Natural killer cell (primary cell): ENCODE measurements around the gene CCDC150. TPM values are rescaled to one million over a fixed set of nuclear protein-coding genes. Genes with fewer than 3 reads are reported as not detected.

Source experiments
- ATAC-seq, 3 donors: fragments of 150-1000 bp in 2 of 3; fragments of 200-7000 bp in 1 of 3; cut with Tn5 transposase; 1 replicate in 1 of 3; 2 replicates in 2 of 3; pipeline ENCODE4 v1.10.0; 2021; ENCODE audit warnings: mild to moderate bottlenecking in 2 of 3, moderate library complexity in 2 of 3
- DNase-seq, 2 donors: peaks; one replicate each; pipeline versions ENCODE4 v3.0.0 to v3.0.0-alpha.2; 2013 to 2021; ENCODE audit warnings: mixed read lengths in 1 of 2
- H3K27ac ChIP-seq: one replicate; pipeline ENCODE4 v1.5.1; 2013; ENCODE audit warnings: mild to moderate bottlenecking, low read length
- H3K27me3 ChIP-seq: one replicate; pipeline ENCODE4 v1.6.1; 2013; ENCODE audit warnings: low read length; ENCODE audit not compliant: control insufficient read depth, insufficient read depth
- H3K36me3 ChIP-seq: one replicate; pipeline ENCODE4 v1.6.1; 2013; ENCODE audit warnings: low read length; ENCODE audit not compliant: control insufficient read depth, insufficient read depth
- H3K4me1 ChIP-seq: one replicate; pipeline ENCODE4 v1.6.1; 2013; ENCODE audit warnings: low read length; ENCODE audit not compliant: control insufficient read depth, insufficient read depth
- H3K4me3 ChIP-seq: one replicate; pipeline ENCODE4 v1.5.1; 2013; ENCODE audit warnings: low read length
- H3K9me3 ChIP-seq: one replicate; pipeline ENCODE4 v1.6.1; 2013; ENCODE audit warnings: low read length; ENCODE audit not compliant: control insufficient read depth, insufficient read depth
- H3K27ac Mint-ChIP-seq, 2 donors: one replicate each; pipeline ENCODE4 v1.8.0; 2022; ENCODE audit warnings: mild to moderate bottlenecking in 2 of 2, mixed read lengths in 2 of 2, moderate library complexity in 1 of 2
- H3K27me3 Mint-ChIP-seq, 2 donors: one replicate each; pipeline ENCODE4 v1.8.0; 2022; ENCODE audit warnings: low read depth in 2 of 2, mixed read lengths in 2 of 2
- H3K36me3 Mint-ChIP-seq: one replicate; pipeline ENCODE4 v1.8.0; 2022; ENCODE audit warnings: mixed read lengths
- H3K4me1 Mint-ChIP-seq, 2 donors: one replicate each; pipeline ENCODE4 v1.8.0; 2022; ENCODE audit warnings: mixed read lengths in 2 of 2
- H3K4me3 Mint-ChIP-seq: one replicate; pipeline ENCODE4 v1.8.0; 2022; ENCODE audit warnings: mild to moderate bottlenecking, moderate library complexity, mixed read lengths
- H3K9me3 Mint-ChIP-seq, 2 donors: one replicate each; pipeline ENCODE4 v1.8.0; 2022; ENCODE audit warnings: mixed read lengths in 2 of 2
- CTCF ChIP-seq: fragments of 200-600 bp; IDR thresholded peaks from one replicate; pipeline ENCODE4 v1.8.0; 2022; ENCODE audit warnings: antibody characterized with exemption
- WGBS: methylation state at CpG from one replicate; pipeline ENCODE4 v1.1.7; 2013; ENCODE audit warnings: missing lambda C conversion rate; ENCODE audit not compliant: insufficient coverage; 5-methylcytosine and 5-hydroxymethylcytosine counted together
- intact Hi-C: fragments of 100-400 bp; cut with micrococcal nuclease; formaldehyde crosslinking; loops from one replicate; pipeline ENCODE4 v1.14.2; 2022
- total RNA-seq, 4 donors: library from RNA; stranded (reverse); fragments of 120-200 nt in 1 of 4; gene quantifications; one replicate each; pipeline versions ENCODE4 v1.2.3 to v1.2.4, GENCODE V29; 2013 to 2022

CCDC150 gene
- total RNA-seq, 3 donors from 2014 or later (not counting 1 experiment from before 2014, with no cell fraction given): 1.1 to 2.3 (median 1.3) TPM

- no peaks in the 10 kb centered on the region for H3K27me3 Mint-ChIP-seq
- peaks cover 21% of the 10 kb centered on the region for H3K36me3 ChIP-seq
- WGBS: 87% methylated on average over 5 of the region's 5 CpGs
- TF ChIP-seq CTCF: no peak
- intact Hi-C loops: no loop called here
- no peaks in the 10 kb centered on the region for H3K4me1 Mint-ChIP-seq
- ATAC-seq: no peak
- H3K9me3 ChIP-seq: no peaks in the 10 kb centered on the region
- no peaks in the 10 kb centered on the region for H3K27me3 ChIP-seq
- H3K4me3 Mint-ChIP-seq: no peak overlapping the region
- H3K36me3 Mint-ChIP-seq: peaks cover 22% of the 10 kb centered on the region
- H3K27ac ChIP-seq: no peak overlapping the region
- peaks cover 8 to 15% of the 10 kb centered on the region in 2 donors for H3K9me3 Mint-ChIP-seq
- H3K4me3 ChIP-seq: no peak overlapping the region
- H3K4me1 ChIP-seq: no peaks in the 10 kb centered on the region
- no peak overlapping the region for H3K27ac Mint-ChIP-seq
- no peak for DNase-seq
Measured at GRCh38 chr2:196759378-196759706, 119.8 kb downstream of the CCDC150 start.

GRCh38 chr2:196767101-196767500 lies 127.6 kb downstream of the CCDC150 start:
- 95% methylated on average over 1 of the region's 1 CpG for WGBS
- ATAC-seq (no peak), DNase-seq (no peak)
- H3K27me3 ChIP-seq: no peaks in the 10 kb centered on the region
- no peaks in the 10 kb centered on the region for H3K4me1 ChIP-seq
- H3K9me3 ChIP-seq: no peaks in the 10 kb centered on the region
- Mint-ChIP-seq H3K27ac (no peak overlapping the region), H3K4me1 (no peaks in the 10 kb centered on the region), H3K27me3 (no peaks in the 10 kb centered on the region), H3K9me3 (no peaks in the 10 kb centered on the region), H3K4me3 (no peak overlapping the region), H3K36me3 (no peaks in the 10 kb centered on the region)
- no peak overlapping the region for H3K27ac ChIP-seq
- no peak overlapping the region for H3K4me3 ChIP-seq
- intact Hi-C loops: no loop called here
- no peak for TF ChIP-seq CTCF
- H3K36me3 ChIP-seq: peaks cover 69% of the 10 kb centered on the region

Other genes with a start within 250 kb of the CCDC150 start
- gene HECW2, start 46.2 kb upstream of the CCDC150 start, total RNA-seq: 1 to 10 TPM in 1 of 3 donors, under 1 TPM in 2; 0.49 to 1.2 (median 0.55) TPM
- gene GTF3C3, start 160.0 kb downstream of the CCDC150 start, total RNA-seq: 10 to 100 TPM; 33.4 to 49.9 (median 34.8) TPM
- gene C2orf66, start 169.6 kb downstream of the CCDC150 start, total RNA-seq: not detected